GM18870 (cell line): ENCODE data around the gene RILP.

ENCODE experiments used
- ATAC-seq: cut with Tn5 transposase; IDR thresholded peaks from one replicate; pipeline ENCODE4 v1.9.1; 2021; ENCODE audit warnings: moderate library complexity; ENCODE audit not compliant: unreplicated experiment

The RILP gene

DNA sequence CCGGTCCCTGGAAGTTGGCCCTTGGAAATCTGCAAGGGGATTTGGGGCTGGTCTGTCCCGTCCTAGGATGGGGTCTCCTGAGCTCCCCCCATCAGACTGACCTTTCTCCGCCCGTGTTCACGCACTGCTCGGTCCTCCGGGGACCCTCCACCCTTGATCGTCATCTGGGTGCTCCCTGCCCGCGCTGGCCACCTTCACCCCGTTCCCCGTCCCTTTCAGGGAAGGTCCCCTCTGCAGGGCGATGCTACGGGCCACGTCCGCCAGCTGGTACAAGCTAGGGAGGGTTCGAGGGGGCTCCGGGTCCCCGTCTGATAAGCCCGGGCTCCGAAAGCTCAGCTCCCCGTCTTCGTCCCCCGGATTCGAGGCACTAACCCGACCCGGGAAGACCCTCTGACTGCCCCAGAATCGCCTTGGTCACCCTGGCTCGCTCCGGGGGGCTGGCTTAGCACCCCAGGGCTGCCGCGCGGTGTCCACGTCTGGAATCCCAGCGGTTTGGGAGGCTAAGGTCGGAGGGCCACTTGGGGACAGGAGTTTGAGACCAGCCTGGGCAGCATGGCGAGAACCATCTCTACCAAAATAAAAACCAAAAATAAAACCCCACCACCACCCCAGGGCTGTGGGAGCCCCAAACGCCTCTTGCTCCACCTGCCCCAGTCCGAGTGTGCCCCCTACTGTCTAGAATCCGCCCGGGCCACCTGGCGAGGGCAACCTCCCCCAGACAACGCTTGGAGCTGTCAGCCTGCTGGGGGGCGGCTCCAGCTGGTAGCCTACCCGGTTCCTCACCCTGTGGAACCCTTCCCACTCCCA is 20.0 kb downstream of the RILP start:
- no peak for ATAC-seq

DNA sequence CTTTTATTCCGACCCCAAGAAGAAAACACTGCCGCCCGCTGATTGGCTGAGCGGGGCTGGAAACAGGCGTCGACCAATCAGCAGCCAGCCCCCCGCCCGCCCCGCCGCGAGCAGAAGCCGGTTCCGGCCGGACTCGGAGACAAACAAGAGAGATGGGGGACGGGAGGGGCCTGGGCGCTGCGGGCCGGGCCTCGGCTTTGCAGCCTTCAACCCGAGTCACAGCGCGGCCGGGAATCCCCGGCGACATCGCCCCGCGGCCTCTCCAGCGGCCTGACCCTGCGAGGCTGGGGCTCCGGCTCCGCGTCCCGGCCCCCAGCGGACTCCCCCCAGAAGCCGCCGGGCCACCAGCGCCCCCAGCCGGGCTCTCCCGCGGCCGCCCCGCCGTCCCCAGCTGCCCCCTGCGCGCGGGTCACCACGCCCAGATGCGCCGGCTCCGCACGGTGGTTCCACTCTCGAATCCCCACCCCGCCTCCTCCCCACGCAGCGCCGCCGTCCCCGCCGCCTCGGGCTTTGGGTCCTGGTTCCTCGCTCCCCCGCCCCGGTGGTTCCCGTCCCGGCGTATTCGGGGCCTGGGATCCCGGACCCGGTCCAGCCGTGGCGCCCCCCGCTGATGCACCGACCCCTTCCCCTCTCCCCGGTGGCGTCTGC is 20.7 kb downstream of the RILP start:
- peak; percentile 42 for ATAC-seq

DNA sequence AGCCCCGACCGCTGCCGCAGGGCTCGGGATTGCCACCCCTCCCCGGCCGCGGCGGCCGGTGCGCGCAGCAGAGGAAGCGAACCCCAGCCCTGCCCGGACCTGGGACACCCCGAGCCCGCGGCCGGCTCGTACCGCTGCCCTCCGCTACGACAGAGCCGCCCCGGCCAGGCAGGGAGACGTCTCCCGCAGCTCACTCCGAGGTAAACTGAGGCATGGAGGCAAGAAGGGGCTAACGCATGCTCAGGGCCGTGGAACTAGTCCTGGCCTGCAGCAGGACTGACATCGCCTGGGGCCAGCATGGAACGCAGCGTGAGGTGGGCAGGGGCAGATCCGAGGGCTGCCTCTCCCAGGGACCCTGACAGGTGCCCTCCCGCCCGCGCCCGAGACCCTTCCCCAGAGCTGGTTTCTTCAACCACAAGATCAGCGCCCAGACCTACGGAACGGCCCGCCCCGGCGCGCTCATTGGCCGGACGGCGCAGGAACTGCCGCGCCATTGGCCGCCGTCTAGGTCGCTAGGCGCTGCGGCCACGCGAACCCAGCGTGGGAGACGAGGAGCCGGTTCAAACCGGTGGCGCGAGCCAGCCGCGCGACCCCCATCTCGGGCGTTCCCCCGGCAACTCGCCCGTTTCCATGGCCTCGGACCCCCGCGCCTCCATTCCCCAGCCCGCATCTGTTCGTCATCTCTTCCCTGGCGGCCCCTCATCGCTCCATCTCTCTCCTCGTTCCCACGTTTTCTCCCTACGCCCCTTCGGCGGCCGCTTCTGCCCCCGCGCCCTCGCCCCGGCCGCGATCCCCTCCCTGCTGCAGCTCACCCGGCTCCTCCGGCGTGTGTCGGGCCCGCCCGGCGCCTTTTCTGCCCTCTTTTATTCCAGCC is 21.4 kb downstream of the RILP start, which contains the start of gene SLC43A2:
Gene SLC43A2 (minus strand): TSS at position 853 of the 874 bp plus-strand sequence. CDS start 960 bp downstream, outside the sequence.
- no peak for ATAC-seq

DNA sequence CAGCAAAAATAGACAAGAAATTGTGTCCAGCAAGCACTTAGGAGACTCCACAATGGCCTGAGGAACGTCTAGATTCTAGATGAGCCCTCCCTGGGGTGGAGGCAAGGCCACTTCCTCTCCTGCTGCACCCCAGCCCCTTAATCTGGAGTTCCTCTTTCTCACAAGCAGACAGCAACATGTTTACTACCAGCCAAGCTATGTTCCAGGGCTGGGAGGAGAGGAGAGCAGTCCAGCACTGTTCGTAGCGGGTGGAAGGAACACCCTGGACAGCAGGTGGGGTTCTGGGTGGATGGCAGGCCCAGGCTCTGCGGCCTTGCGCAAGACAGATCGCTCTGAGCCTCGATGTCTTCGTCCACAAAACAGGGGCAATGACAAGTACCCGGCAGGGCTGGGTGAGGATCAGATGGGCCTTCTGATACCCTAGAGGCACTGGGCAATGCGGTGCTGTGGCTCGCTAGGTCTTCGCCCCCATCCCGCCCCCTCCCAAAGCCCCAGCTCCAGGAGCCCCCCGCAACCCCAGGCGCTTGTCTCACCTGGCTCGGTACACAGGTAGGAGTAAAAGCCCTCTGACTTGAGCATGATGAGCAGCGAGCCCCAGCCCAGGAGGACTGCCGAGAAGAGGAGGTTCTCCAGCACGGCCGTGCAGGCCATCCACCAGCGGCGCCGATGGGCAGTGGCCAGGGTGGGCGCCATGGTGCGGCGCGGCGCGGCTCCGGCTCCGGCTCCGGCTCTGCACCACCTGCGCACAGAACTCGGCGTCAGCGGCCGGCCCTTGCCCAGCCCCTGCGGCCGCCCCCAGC is 22.3 kb downstream of the RILP start:
- no peak for ATAC-seq

DNA sequence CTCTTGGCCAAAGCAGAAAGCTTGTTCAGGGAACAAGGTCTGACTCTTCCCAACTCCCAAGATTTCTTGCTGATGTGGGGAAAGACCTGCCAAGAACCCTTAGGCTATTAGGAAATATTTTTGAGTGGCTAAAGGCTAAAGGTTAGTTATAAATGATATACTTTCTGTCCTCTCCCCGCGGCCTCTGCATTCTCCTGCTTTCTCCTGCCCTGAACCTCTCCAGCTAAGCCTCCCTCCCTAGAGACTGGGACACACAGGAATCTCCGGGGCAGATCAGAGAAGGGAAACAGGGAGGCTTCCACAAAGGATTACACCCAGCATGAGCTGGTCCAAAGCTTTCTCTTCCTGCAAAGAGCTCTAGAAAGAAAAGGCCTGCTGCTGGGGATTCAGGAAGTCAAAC is 23.3 kb downstream of the RILP start:
- ATAC-seq: no peak

DNA sequence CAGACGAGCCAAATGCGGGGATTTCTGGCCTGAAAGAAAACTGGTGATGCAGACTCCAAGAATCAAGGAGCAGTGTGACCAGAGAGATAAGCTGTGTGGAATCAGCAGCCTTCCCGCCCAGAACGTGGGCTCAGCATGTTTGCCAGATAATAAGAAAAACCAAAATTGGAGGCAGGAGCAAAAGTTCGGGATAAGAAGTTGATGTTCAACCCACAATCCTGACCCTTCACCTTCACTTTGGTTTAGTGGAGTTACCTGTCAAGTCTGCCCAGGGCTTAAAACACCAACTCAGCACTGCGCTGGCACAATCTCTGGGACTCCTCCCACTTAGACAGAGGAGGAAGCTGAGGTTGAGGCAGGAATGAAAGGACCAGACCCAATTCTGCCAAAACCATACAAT is 24.1 kb downstream of the RILP start:
- ATAC-seq: no peak

DNA sequence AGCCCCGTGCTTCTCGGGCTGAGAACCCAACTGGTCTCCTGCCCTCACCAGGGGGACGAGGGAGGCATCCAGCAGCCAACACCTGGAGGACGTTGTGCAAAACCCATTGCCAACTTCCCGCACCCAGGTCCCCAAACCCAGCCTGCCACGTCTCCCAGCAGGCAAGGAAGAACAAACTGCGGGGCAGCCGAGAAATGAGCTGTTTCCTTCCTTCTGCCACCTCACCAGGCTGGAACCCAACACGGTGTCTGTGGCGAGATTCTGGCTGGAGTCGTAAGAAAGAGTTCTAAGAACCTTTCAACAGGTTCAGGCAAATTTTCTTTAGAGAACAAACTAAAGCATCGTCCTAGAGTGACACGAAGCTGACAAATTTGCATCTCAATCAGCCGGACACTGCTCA is 24.6 kb downstream of the RILP start:
- no peak for ATAC-seq

DNA sequence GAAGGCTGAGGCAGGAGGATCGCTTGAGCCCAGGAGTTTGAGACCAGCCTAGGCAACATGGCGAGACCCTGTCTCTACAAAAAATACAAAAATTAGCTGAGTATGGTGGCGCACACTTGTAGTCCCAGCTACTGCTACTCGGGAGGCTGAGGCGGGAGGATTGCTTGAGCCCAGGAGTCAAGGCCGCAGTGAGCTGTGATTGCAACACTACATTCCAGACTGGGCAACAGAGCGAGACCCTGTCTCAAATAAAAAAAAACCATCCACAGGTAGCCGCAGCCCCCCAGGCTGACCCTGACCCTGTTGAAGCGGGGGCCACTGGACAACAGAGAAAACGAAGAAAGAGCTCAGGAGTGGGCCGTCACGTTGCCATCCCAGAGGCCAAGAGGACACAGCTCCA is 25.0 kb downstream of the RILP start:
- no peak for ATAC-seq

DNA sequence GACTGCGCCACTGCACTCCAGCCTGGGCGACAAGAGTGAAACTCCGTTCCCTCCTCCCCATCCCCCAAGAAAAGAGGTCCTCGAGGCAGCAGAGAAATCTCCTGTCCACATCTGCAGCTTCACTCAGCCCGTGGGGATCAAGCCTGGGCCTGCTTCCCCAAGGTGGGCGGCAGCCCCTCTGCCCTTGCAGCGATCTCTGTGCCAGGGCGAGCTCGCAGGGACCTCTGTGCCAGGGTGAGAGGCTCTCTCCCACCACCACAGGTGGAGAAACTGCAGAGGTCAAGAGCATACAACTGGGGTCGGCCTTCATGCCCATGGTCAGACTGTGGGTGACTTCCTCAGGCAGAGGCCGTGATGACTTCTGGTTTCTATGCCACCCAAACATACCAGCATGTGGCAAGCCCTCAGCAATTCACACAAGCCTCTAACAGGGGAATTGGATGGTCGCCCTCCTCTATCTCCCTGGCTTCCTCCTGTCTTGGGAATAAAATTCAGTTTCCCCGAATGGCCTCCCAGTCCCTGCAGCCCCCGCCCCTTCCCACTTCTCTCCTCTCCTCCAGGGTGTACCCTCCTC is 26.5 kb downstream of the RILP start:
- no peak for ATAC-seq

DNA sequence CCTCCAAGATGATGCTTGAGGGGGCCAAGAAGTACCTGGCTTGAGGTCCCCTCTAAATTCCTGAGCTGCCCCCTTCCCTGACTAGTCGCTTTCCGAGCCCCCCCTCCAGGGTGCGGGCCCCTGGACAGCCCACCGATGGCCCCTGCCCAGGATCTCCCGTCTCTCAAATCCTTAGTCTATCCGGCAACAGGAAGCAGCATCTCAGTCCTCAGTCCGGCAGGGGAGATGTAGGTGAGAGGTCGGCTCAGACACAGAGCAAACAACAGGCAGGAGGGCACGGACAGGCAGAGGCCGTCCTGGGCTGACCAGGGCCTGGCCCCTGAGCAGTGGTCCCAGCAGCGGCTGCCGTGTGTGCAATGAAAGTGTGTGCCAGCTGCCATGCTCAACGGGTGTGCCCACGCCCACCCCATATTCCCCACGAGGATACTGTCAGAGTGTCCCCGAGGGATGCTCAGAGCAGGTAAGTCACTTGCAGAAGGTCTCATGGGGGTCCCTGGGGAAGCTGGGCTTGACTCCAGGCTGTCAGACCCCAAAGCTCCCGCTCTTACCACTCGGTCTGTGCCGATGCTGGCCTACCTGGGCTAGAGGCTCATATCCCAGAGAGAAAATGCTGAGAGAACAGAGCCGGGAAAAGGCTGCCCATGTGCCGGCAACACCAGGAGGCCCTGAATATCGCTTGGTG is 28.3 kb downstream of the RILP start:
- ATAC-seq: no peak

DNA sequence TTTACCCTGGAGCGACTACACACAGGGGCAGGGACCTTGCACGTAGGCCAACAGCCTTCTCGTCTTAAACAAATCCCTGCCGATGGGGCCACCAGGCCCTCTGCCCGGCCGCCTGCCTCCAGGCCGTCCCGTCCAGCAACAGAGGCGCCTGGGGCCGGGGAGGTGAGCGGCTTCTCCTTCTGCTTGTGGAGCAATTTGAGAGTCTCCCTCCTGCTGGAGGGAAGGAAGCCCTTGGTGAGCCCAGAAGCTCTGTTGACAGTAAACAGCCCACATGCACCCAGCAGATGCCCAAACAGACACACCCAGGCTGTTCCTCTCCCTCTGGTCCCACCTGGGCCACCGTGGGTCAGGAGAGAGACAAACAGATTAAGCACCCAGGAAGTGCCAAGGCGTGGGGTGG is 29.2 kb downstream of the RILP start:
- no peak for ATAC-seq

DNA sequence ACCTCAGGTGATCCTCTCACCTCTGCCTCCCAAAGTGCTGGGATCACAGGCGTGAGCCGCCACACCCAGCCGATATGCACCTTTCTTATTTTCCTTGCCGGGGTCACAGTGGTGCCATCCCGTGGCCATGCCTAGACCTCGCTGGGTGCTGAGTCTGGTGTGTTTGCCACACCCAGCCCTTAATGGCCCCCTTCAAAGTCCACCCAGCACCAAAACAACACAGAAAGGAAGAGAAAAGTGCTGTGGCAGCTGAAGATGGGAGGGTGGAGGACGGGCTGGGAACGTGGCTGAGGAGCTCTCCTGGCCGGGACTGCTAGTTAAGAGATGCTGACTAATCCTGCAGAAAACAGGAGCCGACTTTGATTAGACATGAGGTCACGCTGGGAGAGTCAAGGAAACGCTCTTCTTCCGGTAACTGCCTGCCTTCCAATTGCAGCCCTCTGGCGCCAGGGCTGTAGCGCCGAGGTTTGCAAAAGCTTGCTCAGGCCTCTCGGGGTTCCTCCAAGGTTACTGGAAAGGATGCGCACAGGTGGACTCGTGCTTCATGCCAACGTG is 32.0 kb downstream of the RILP start:
- no peak for ATAC-seq

DNA sequence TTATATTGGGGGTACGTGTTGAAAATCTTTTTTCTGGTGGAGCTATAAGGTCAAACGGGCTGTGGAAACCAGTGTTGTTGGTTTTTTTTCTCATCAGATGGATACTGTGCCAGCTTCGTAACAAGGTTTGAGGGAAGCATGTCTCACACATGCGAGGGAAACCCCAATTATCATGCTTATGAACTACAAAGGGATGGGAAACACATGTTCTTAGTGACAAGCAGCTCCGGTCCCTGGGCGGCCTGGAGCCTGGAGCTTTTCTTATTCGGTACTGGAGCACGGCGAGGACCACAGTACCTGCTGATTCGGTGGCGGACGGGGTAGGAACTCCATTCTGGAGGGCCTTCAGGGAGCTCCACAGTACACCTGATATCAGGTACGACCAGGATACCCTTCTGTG is 33.6 kb downstream of the RILP start:
- ATAC-seq: no peak

DNA sequence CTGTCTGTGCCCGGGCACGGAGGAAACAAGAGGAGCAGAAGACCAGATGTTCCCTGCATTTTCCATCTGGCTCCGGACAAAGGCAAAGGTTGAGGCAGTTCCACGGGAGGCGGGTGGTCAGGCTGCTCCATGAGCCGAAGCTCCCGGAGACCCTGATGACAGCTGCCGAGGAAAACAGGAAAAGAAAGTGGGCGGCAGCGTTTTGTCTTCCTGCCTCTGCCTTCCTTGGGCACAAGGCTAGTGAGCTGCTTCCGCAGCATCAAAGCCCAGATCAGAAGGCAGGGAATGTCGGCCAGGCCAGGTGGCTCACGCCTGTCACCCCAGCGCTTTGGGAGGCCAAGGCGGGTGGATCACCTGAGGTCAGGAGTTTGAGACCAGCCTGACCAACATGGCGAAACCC is 37.3 kb downstream of the RILP start:
- ATAC-seq: no peak

DNA sequence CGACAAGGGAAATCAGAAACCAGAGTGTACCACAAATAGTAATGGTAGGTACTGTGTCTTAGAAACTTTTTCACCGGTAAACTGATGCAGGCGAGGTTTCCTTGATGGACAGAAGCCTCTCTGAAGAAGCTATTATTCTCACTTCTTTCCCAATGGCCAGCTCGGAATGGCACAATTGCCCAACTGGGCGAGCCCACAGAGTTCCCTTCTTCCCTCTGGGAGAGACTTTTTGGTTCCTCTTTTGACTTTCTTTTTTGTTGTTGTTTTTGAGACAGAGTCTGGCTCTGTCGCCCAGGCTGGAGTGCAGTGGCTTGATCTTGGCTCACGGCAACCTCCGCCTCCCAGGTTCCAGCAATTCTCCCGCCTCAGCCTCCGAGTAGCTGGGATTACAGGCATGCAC is 38.0 kb downstream of the RILP start:
- ATAC-seq: no peak

DNA sequence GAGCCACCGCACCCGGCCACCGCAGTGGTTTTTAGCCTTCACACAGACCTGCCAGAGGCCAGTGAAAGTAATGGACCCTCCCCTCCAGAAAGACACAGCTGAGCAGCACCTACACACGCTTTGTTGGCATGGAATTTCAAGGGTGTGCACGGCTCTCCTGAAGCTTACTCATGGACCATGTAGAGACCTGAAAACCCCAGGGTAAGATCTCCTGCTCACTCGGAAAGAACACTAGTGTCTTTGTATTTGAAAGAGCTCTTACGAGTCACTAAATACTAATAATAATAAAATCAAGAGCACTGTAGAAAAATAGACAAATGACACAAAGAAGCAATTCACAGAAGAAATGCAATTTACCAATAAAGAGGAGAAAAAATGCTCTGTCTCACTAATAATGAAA is 41.0 kb downstream of the RILP start:
- no peak for ATAC-seq

DNA sequence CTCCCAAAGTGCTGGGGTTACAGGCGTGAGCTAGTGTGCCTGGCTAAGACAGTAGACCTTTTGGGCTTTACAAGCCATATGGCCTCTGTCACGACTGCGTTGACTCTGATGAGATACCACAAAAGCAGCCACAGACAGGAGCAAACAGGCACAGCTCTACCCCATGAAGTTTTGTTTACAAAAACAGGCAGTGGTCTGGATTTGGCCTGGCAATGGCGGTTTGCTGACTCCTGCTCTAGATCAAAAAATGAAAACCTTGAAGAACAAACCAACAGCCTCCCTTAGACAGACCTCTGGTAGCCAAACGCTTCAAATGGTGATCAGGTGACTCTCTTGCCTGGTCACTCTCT is 41.7 kb downstream of the RILP start:
- ATAC-seq: no peak

DNA sequence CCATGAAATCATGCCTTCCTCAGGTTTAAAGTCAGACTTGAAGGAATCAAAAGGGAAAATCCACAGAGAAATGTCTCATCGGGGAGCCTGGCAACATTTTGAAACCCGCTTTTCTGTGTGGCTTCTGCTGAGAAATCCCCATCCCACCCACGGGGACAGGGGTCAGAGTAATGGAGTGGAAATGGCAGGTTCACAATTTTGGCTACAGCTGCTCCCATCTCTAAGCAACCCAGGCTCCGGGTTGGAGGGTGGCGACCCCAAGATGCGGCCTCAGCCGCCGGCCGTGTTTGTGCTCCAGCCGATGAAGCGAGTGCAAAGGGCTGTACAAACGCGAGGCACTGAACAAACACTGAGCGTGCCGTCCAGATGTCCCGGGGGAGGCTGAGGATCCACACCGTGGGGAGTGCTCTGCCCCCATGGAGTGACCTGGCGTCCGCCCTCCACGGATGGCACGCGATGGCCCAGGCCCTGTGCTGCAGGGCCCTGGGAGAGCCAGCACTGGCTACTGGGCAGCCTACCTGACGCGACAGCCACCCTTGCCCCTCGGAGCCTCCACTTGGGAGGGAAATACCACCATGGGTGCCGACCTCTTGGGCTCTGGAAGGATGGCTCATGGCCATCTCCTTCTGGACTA is 43.2 kb downstream of the RILP start:
- no peak for ATAC-seq

DNA sequence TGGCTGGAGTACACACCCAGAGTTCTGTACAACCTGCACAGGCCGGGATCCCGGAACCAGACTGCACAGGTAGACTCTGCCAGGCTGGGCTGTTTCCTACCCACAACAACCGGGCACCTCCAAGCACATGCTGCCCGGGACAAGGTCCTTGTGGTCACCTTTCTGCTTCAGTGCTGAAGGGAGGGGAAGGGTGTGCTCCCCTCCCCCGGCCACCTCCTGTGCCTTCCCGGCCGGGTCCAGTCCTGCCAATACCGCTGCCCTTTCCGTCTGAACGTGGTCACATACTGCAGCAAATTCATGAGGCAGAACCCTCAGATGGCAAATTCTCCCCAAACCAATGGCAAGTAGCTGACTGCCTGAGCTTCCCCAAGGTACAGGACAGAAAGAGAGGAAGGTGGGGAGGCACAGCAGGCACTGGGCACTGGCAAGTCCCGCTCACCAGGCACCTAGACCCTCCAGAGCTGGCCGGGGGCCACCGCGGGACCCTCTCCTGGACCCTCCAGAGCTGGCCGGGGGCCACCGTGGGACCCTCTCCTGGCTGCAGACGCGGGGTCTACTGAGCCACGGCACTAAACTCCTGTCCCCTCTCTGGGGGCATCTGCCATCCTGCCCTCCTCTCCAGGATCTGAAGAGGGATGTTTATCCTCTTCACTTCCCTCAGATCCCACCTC is 43.9 kb downstream of the RILP start:
- ATAC-seq: no peak
